NCI-H345 (cell line): Measurements from ENCODE around the gene NPPA.
"Not testable (repeated sequence)": the region's sequence is repeated elsewhere in the genome, so short reads cannot be mapped to it uniquely, and the experiment has no call there.

Experiments used
- DNase-seq: peaks from one replicate; lab custom pipeline; 2025; lab: John Stamatoyannopoulos, UW

Gene NPPA

DNA sequence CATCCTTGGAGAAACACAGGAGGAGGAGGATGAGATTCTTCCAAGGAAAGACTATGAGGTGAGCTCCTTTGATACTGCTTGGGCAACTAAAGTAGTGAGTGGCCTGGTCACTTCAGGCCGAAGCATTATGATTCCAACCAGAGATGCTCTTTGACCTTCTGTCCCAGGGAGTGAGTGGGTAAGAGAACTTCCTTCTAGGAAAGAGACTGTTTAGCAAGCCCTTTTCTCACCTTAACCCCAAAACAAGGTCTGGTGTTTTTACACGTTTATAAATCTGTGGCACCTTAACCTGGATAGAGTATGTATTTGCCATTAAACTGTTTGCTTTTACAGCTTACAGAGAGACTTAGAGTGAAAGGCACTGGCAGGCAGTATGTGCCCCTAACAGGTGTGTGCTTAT, 40.5 kb downstream of the NPPA start:
- DNase-seq: no peak

DNA sequence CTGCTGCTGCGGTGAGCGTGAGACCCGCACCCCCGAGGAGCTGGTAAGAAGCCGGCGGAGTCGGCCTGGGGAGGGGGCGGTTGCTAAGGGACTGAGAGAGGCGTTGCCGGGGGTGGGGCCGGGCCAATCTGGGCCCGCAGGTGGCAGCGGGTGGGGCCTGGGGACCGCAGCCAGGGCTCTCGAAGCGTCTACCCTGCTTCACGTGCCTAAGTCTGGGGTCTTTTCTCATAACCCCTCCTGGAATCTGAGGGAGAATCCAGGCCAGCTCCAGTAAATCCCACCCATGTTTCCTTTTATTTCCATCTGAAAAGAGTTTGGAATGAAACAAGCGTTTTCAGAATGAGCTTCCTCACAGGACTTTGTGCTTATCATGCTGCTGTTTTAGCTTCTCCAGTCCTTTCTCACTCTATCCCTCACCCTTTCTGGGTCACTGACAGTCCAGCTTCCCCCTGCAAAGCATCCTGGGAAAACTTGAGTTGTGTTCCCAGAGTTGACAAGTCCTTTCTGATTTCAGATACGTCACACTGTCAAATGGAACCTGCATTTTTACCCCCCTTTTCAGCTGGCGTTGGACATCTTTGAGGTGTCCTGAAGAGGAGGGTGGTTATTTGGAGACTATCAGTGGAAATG, 41.2 kb downstream of the NPPA start:
- DNase-seq: peak; percentile 87

DNA sequence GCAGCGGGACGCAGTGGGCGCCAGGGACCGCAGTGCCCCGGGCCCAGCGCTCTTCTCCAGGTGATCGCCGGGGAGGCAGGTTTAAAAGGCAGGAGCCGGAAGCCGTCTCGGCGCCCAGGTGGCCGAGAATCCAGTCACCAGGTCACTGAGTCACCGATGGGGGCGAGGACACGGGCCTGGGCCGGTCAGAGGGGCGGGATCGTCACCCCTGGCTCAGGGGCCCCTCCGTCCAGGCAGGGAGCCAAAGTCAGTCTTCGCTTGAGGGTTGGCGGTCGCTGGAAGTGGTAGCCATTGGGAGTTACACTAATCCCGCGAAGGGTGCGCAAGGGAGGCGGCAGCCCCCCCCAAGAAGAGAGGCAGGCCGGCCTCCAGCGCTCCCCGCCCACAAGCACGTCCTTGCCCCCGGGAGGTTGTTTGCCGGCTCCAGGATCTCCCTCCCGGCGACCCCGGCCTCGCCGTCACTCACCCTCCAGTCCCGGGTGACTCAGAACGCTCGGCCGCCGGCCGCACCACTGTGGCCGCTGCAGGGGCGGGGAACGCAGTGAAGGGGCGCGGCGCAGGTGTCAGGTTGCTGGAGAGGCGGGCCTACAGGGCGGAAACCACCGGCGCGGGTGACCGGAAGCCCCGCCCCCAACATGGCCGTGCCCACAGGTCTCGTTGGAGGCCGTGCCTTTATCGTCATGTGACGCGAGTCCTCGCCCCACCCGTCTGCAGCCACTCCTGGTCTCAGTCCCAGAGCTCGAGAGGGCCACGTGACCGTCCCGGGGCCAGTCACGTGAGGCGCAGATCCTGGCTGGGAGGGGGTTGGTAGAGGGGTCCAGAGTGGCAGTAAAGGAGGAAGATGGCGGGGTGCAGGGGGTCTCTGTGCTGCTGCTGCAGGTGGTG, 41.9 kb downstream of the NPPA start, which contains the start of the genes CLCN6 and MTHFR:
Gene CLCN6, plus strand, starts transcription at position 770 of the 885 bp plus-strand sequence. Its CDS starts 72 bp downstream, at position 842.
Gene MTHFR, minus strand, starts transcription at position 543 of the 885 bp plus-strand sequence. CDS start 2,848 bp downstream, outside the sequence.
- DNase-seq: peak; percentile 100

DNA sequence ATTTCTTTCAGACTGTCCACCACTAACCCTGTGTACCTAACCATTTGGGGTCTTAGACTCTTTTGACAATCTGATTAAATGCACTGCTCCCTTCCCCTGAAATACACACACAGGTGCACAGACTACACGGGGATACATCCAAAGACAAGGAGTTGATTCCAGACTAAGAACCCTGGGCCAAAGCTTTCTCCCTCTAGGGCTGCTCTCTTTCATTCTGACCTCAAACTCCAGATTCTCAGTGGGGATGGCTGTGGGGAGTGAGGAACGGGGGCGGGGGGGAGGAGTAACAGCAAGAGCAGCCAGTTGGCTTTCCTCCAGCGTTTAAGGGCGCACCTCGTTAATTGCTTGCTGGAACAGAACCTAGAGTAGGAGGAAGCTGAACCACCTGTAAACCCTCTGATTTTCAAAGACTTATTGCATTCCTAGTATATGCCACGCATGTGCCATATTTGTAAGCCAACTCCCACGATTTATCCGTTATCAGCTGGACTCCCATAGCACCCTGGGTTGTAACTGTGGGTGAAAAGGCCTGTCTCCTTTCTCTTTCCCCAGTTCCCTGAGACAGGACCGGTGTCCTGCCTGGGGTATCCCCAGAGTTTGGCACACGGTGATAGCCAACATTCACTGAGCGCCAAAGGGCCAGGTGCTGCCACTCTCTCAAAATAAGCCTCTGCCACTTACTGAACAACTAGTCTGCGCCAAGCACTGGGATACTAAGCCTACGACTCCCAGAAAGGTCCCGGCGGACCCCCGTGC, 42.7 kb downstream of the NPPA start:
- peak; percentile 59 for DNase-seq

DNA sequence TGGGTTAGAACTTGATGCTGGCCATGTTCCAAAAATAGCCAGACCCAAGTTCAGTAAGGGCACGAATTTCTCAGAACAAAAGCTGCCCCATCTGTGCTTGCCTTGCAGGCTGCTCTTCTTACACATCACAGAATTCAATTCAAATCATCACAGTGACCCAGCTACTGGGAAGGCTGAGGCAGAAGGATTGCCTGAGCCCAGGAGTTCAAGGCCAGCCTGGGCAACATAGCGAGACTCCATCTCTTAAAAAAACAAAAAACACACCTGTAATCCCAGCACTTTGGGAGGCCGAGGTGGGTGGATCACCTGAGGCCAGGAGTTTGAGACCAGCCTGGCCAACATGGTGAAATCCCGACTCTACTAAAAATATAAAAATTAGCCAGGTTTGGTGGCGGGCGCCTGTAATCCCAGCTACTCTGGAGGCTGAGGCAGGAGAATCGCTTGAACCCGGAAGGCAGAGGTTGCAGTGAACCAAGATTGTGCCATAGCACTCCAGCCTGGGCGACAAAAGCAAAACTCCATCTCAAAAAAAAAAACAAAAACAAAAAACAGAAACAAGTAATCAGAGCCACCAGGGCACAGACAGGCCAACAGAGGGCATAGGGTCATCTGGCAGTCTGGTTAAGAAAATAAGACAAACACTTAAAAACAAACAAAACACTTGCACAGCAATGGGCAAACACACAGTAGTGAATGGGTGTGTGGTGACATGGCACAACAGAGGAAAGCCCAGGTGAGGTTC, 43.5 kb downstream of the NPPA start:
- DNase-seq: not testable (repeated sequence)

DNA sequence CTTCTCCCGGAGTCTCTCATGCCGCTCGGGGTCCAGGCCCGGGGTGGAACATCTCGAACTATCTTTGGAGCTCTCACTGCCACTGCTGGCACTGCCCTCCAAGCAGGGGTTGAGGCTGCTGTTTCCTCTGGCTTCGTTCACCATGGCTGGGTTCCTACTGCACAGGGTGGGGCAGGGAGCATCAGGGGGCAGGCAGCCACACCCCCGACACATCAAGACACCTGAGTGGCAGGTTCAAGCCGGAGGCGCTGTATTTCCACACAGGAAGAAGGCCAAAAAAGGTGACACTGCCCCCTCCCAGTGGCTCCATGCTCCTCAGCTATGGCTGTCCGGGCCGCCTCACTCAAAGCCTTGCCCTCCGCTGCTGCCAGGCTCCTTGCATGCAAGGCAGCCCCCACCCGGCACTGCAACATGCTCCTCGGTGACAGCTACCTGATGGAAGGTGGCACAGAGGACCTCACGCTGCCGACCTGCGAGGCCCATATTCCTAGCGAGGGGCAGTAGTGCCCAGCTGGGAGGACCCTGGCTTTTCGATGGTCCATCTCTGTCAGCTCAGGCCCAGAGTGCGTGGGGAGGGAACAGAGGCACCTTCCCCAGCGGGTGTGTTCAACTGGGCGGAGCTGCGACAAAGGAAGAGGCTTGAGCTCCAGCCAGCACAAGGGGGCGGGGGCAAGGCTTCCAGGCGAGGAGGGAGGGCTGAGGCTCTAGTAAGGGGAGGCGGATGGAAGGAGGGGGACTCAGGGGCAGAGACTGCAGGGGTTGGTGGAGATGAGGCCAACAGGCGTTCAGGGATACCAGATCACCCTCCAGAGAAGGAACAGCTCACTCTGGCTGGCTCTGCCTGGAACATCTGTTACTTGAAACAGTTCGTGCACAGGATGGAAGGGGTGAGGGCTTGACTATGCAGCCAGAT, 44.4 kb downstream of the NPPA start:
- DNase-seq: peak; percentile 57

DNA sequence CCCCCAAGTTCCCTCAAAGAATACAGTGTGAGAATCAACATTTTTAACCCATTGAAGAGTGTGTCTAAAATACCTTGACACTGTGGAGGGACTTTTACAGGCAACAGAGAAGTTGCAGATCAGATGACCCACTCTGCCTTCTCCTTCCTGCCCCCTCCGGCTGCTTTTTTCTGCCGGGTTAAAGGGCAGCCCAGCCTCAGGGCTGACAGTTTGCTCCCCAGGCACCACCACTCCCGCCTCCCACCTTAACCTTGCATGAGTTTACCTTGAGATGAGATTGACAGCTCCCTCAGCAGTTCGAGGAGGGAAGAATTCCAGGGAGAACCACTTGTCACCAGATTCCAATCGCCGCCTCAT, 45.0 kb downstream of the NPPA start:
- DNase-seq: no peak

DNA sequence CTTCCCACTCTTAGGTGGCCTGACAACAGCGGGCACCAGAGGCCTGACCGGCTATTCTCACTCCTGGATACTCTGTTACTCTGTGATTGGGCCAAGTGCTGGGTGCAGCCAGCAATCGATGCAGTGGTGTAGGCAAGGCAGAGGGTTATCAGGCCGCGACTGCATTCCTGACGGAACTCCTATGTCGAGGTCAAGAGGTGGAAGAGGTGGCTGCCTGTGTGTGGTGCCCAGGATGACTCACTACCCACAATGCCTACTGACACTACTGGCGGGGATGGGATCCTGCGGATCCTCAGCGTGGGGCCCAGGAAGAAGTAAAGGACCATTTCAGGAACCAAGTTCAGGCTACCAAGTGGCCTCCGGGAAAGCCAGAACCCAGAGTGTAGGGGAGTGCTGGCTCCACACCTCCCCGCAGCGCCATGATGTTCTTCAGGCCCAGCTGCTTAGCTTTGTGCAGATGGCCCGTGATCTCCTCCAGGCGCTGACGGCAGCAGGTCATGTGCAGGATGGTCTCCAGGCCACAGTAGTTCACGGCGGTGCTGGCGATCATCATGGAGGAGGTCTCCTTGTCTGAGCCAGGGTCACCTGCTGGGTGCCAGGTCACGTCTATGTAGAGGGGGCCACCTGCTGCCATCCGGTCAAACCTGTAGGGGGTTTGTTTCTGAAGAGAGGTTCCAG, 46.7 kb downstream of the NPPA start:
- DNase-seq: no peak

DNA sequence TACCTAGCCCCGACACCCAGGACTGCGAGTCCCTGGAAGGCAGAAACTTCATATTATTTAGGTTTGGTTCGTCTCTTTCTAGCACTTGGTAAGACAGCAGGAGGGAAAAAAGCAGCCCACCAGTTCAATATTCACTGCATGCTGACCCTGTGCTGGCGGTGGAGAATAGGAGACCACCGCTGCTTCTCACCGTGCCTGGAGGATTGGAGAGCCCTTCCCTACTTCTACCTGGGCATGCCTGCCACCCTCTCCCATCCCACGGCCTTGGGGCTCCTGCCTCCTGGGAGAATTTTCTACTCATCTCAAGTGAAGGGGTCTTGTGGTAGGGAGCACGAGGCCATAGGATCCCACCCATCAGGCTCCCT, 47.2 kb downstream of the NPPA start:
- no peak for DNase-seq

DNA sequence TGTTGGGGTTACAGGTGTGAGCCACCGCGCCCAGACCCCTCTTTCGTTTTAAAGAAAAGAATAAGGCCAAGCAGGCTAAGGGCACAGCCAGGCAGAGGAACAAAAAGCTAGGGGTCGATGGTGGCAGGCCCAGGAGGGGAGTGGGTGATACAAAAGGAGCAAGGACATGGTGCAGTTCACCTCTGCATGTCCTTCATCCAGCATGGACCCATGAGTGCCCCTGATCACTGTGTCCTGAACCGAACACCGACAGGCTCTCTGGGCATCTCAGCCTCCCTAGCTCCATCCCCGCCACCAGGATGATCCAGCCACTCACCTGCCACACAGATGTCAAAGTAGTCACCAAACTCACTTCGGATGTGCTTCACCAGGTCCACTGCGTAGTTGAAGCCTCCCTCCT, 47.7 kb downstream of the NPPA start:
- no peak for DNase-seq

DNA sequence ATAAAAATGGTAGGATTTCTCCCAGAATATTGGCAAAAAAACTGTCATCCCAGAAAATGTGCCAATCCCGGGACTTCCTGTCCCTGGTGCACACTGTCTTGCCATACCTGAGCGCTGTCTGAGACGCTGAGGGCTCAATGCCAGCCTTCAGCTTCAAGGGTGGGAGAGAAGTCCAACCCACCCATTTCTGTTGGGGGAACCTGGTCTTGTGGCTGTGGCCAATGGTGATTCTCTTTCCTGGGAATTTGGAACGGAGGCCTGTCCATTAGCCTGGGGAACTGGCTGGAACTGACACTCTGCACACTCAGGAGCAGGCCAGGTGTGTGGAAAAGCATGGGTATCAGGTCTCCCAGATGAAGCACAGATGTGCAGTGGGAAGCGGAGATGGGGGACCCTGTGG, 48.5 kb downstream of the NPPA start:
- DNase-seq: no peak

DNA sequence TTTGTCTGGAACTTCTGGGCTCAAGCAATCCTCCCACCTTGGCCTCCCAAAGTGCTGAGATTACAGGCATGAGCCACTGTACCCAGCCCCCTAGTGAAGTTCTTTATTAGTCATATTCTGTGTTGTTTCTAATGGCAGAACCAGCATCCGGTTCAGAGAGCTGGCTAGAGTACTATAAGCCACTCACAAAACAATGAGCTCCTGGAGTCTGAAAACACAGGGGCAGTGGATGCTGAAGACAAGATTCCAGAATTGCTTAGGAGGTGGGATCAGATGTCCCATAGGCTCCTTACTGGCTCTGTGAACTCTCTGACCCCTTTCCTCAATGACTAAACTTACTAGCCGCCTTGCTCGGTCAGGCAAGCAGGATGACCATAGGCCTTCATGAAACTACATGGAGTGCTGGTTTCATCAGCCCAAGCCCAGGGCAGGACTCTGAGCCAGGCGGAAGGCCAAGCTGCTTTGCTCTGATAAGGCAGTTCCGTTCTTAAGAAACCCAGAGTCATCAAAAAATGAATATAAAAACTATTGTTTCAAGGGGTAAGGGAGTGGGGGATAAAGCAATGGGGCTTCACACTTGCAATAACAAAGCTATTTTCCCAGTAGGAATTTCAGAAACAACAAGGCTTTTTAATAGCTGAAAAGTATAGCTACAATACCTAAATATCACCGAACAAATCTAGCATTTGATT, 49.9 kb downstream of the NPPA start:
- no peak for DNase-seq

DNA sequence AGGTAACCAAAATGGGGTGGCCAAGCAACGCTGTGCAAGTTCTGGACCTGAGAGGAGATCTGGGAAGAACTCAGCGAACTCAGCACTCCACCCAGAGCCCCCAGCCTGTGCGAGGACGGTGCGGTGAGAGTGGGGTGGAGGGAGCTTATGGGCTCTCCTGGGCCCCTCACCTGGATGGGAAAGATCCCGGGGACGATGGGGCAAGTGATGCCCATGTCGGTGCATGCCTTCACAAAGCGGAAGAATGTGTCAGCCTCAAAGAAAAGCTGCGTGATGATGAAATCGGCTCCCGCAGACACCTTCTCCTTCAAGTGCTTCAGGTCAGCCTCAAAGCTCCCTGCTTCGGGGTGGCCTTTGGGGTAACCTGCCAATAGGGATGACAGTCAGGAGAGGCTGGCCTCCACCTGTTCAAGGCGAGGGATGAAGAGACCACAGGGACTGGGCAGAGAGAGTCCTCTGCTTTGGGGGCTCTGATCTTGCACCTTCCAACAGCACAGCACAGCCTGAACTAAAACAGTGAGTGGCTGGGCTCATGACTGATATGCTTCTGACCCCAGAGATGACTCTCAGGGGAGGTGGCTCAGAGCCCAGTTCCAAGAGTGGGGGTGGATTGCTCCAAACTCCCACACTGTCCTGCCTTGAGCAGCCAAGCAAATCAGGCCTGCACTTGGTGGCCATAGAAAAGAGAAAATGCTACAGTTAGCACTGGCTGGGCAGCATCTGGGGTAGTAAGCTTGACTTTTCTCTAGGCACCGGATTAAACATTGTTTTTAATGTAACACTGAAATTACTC, 51.4 kb downstream of the NPPA start:
- DNase-seq: no peak
